GM21825 (cell line): ENCODE measurements around the gene FGF1.

Experiments
- ATAC-seq: cut with Tn5 transposase; IDR thresholded peaks from one replicate; pipeline ENCODE4 v1.9.1; 2021; ENCODE audit warnings: mild to moderate bottlenecking, moderate library complexity; ENCODE audit not compliant: unreplicated experiment

The FGF1 gene

GRCh38 chr5:142545650-142546322 lies 140.1 kb downstream of the FGF1 start:
- no peak for ATAC-seq

DNA sequence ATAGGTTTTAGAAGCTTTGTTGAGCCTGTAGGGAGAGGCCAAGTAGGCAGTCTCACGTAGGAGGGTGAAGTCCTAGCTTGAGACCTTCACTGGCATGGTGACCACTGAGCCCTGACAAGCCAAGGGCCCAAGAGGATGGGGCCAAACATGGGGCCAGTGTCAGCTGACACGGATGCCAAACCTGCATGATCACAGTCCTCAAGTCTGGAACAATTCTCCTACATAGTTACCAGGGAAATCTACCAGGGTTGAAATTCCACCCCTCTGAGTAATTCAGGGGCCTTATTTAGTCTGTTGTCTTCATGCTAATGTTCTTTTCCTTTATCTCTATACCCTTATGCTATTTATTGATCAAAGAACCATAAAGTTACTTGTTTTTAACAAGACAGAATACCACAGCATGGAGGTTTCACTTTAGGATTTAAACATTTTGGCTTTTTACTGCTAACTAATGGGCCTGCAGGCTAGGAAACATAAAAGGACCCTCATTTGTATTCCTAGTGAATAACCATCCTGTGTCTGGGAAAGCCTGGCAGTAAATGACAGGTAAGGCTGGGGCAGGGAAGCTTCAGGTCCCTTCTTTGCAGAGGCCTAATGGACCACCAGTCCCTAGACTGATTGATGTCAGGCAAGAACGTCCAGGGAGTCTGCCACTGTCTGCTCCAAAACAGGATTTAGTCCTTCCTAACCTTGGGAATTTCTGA lies 140.8 kb downstream of the FGF1 start:
- no peak for ATAC-seq

GRCh38 chr5:142544071-142544753 lies 141.7 kb downstream of the FGF1 start:
- no peak for ATAC-seq

DNA sequence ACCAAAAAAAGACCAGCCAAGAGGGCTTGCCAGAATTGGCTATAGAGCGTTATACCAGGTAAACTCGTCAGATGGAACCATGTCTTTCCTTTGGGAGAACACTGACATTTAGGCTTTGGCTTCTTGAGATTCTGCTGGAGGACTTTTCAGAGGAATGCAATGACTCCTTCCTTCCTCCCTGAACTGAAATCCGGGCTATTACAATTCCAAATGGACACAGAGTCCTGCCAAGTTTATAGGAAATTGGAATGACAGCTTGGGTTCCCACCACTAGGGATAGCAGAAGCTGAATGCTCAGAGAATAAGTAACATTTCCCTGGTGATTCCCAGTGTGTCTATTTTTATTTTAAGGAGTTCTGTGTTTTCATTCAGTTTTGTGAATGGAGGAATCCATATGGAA lies 143.0 kb downstream of the FGF1 start:
- no peak for ATAC-seq
